HepG2 (cell line): ENCODE results near the gene ARHGEF38. TPM values are rescaled to one million over a fixed set of nuclear protein-coding genes. Genes with fewer than 3 reads are reported as not detected.

Experiments
- ATAC-seq: fragments of 200-7000 bp; cut with Tn5 transposase; 3 replicates; pipeline ENCODE4 v1.9.1; 2020; ENCODE audit warnings: mild to moderate bottlenecking, moderate library complexity
- BruUV-seq: library from RNA; stranded (reverse); fragments of 400-500 nt; replicated peaks from 2 replicates; lab custom pipeline; 2021; lab: Mats Ljungman, UMichigan
- CTCF ChIA-PET: fragments of 300-600 bp; formaldehyde crosslinking; extraction: SDS; loops from one replicate; lab custom pipeline; 2021; ENCODE audit warnings: low total read pairs, inconsistent platforms, low intra/inter-chr PET ratio; lab: Yijun Ruan, JAX
- POLR2A ChIA-PET: fragments of 350-600 bp; sonication (Branson Sonifier 250); formaldehyde crosslinking; loops from one replicate; lab custom pipeline; 2020; ENCODE audit warnings: antibody characterized with exemption, inconsistent platforms; lab: Yijun Ruan, JAX
- DNase-seq: peaks from one replicate; pipeline ENCODE4 v3.0.0-alpha.2; 2015; ENCODE audit warnings: low spot score
- FAIRE-seq: peaks from 3 replicates; lab custom pipeline; 2011; peaks lifted over from hg19 to GRCh38; lab: Jason Lieb, UNC
- H2AFZ ChIP-seq: one replicate; pipeline ENCODE4 v1.6.1; 2011; ENCODE audit warnings: low read length, inconsistent platforms
- H3K27ac ChIP-seq: fragments of 300-600 bp; 3 replicates; pipeline ENCODE4 v1.8.0; 2011; ENCODE audit warnings: mixed run types, mild to moderate bottlenecking, mixed read lengths, low read length, inconsistent platforms; ENCODE audit not compliant: insufficient read depth; ENCODE audit errors: extremely low read length
- H3K27me3 ChIP-seq, 2 experiments: fragments of 200-600 bp in 1 of 2; 2 replicates in 1 of 2; 3 replicates in 1 of 2; pipeline versions ENCODE4 v1.6.0 to v1.8.0; 2011; ENCODE audit warnings: low read length in 2 of 2, mild to moderate bottlenecking in 2 of 2, moderate library complexity in 2 of 2, inconsistent platforms in 1 of 2; ENCODE audit not compliant: insufficient read depth in 2 of 2, control insufficient read depth in 1 of 2
- H3K36me3 ChIP-seq, 2 experiments: fragments of 200-600 bp in 1 of 2; replicated peaks in 1 of 2; 2 replicates in 1 of 2; 3 replicates in 1 of 2; pipeline versions ENCODE4 v1.5.1 to v1.8.0; 2011; ENCODE audit warnings: low read length in 2 of 2, inconsistent platforms in 1 of 2; ENCODE audit not compliant: insufficient read depth in 2 of 2, control insufficient read depth in 1 of 2
- H3K4me1 ChIP-seq: 2 replicates; pipeline ENCODE4 v1.5.1; 2012; ENCODE audit warnings: low read length, inconsistent platforms; ENCODE audit not compliant: insufficient read depth
- H3K4me2 ChIP-seq: 2 replicates; pipeline ENCODE4 v1.6.0; 2011; ENCODE audit warnings: low read depth, low read length, inconsistent platforms
- H3K4me3 ChIP-seq, 3 experiments: fragments of 200-600 bp in 1 of 3; sonication (generic), shearing (Covaris generic) in 1 of 3; replicated peaks in 1 of 3; 2 replicates each; pipeline ENCODE4 v1.5.1; 2011 to 2016; ENCODE audit warnings: low read length in 3 of 3, inconsistent platforms in 2 of 3, low read depth in 2 of 3, mild to moderate bottlenecking in 2 of 3, control low read depth in 1 of 3, mixed read lengths in 1 of 3; ENCODE audit not compliant: insufficient read depth in 1 of 3
- H3K79me2 ChIP-seq: one replicate; pipeline ENCODE4 v1.6.1; 2011; ENCODE audit warnings: low read length, inconsistent platforms; ENCODE audit not compliant: insufficient read depth
- H3K9ac ChIP-seq: 2 replicates; pipeline ENCODE4 v1.6.0; 2011; ENCODE audit warnings: mild to moderate bottlenecking, low read depth, low read length, inconsistent platforms; ENCODE audit not compliant: insufficient read depth
- H3K9me3 ChIP-seq: 2 replicates; pipeline ENCODE4 v1.5.1; 2012; ENCODE audit warnings: mild to moderate bottlenecking, low read length
- H4K20me1 ChIP-seq: 2 replicates; pipeline ENCODE4 v1.6.0; 2011; ENCODE audit warnings: inconsistent platforms, mild to moderate bottlenecking, low read length, moderate library complexity; ENCODE audit not compliant: insufficient read depth
- ADNP ChIP-seq: sonication (generic); formaldehyde crosslinking; IDR thresholded peaks from 2 replicates; pipeline ENCODE4 v1.4.0; 2020; ENCODE audit warnings: missing genetic modification reagents
- BCL6 ChIP-seq: IDR thresholded peaks from 2 replicates; pipeline ENCODE4 v1.6.1; 2016; ENCODE audit warnings: missing genetic modification reagents, missing compliant biosample characterization
- FOXP1 ChIP-seq, 2 experiments: fragments of 450-650 bp in 1 of 2; IDR thresholded peaks; 2 replicates each; pipeline ENCODE4 v1.6.1; 2017 to 2018; ENCODE audit warnings: antibody characterized with exemption in 1 of 2
- IRF2 ChIP-seq: IDR thresholded peaks from 2 replicates; pipeline ENCODE4 v1.6.1; 2018; ENCODE audit warnings: missing genetic modification reagents, missing compliant biosample characterization
- NRL ChIP-seq: sonication (generic); formaldehyde crosslinking; IDR thresholded peaks from 2 replicates; pipeline ENCODE4 v1.5.0; 2020; ENCODE audit warnings: missing genetic modification reagents, mild to moderate bottlenecking, moderate library complexity, borderline replicate concordance
- SNRNP70 ChIP-seq: fragments of 200-400 bp; formaldehyde crosslinking; IDR thresholded peaks from 2 replicates; pipeline ENCODE4 v1.6.1; 2017; ENCODE audit warnings: mild to moderate bottlenecking, low read depth, low read length, moderate library complexity
- ZBTB21 ChIP-seq: sonication (generic); formaldehyde crosslinking; IDR thresholded peaks from 2 replicates; pipeline ENCODE4 v1.4.0; 2020; ENCODE audit warnings: missing genetic modification reagents
- ZHX1 ChIP-seq: sonication (generic); formaldehyde crosslinking; IDR thresholded peaks from 2 replicates; pipeline ENCODE4 v1.8.1; 2022; ENCODE audit warnings: low read depth, mild to moderate bottlenecking, missing genetic modification reagents
- ZNF441 ChIP-seq: sonication (generic); formaldehyde crosslinking; IDR thresholded peaks from 2 replicates; pipeline ENCODE4 v1.7.0; 2021; ENCODE audit warnings: missing genetic modification reagents, borderline replicate concordance
- ZNF616 ChIP-seq: sonication (generic); formaldehyde crosslinking; IDR thresholded peaks from 2 replicates; pipeline ENCODE4 v1.5.0; 2020; ENCODE audit warnings: low read depth, mild to moderate bottlenecking, missing genetic modification reagents
- ZNF629 ChIP-seq: sonication (generic); formaldehyde crosslinking; conservative IDR thresholded peaks from 2 replicates; pipeline ENCODE4 v1.5.0; 2020; ENCODE audit warnings: missing genetic modification reagents
- ZNF7 ChIP-seq: IDR thresholded peaks from 2 replicates; pipeline ENCODE4 v1.6.1; 2016; ENCODE audit warnings: missing biosample characterization, missing genetic modification reagents
- WGBS: methylation state at CpG from one replicate; pipeline ENCODE4 v1.1.6; 2017; ENCODE audit warnings: low lambda C conversion rate; 5-methylcytosine and 5-hydroxymethylcytosine counted together
- in situ Hi-C: cut with HindIII; loops from 2 replicates; pipeline ENCODE4 v1.10.0; 2017; ENCODE audit warnings: low pct_unique_long_range_greater_than_20kb; ENCODE audit not compliant: extremely low pct_ligation_motif_present
- intact Hi-C: fragments of 100-400 bp; cut with micrococcal nuclease; formaldehyde crosslinking; loops from one replicate; pipeline ENCODE4 v1.10.0; 2022; ENCODE audit not compliant: unreplicated experiment
- polyA plus RNA-seq, 8 experiments: library from polyadenylated mRNA; depleted of rRNA in 3 of 8; stranded (reverse) in 7 of 8; unstranded in 1 of 8; fragments of >200 nt; fragmentation: Illumina TruSeq in 4 of 8; extraction: Trizol in 4 of 8; gene quantifications; 2 replicates each; pipeline versions ENCODE4 v1.2.1 to v1.2.3, GENCODE V29; 2011 to 2016; ENCODE audit warnings: low read depth in 4 of 8, missing spikeins in 1 of 8, mixed read lengths in 1 of 8; ENCODE audit not compliant: insufficient read depth in 1 of 8
- total RNA-seq, 5 experiments: library from RNA; depleted of rRNA; stranded (reverse); fragments of >200 nt; fragmentation: Illumina TruSeq; extraction: Trizol; gene quantifications; 2 replicates each; pipeline ENCODE4 v1.2.3, GENCODE V29; 2016; ENCODE audit warnings: low read depth in 1 of 5
- TF ChIP-seq, protein P1 (sequence below): sonication (generic); formaldehyde crosslinking; IDR thresholded peaks from 2 replicates; pipeline ENCODE4 v1.5.1; 2020; ENCODE audit warnings: mild to moderate bottlenecking, missing genetic modification reagents, moderate library complexity
- TF ChIP-seq, protein P2 (sequence below), 2 experiments: sonication (generic) in 1 of 2; formaldehyde crosslinking in 1 of 2; IDR thresholded peaks; 2 replicates each; pipeline versions ENCODE4 v1.4.0 to v1.6.1; 2018 to 2020; ENCODE audit warnings: missing genetic modification reagents in 2 of 2, borderline replicate concordance in 1 of 2, low read depth in 1 of 2, mild to moderate bottlenecking in 1 of 2, missing biosample characterization in 1 of 2
- TF ChIP-seq, protein P3 (sequence below): sonication (generic); formaldehyde crosslinking; conservative IDR thresholded peaks from 2 replicates; pipeline ENCODE4 v1.8.1; 2023; ENCODE audit warnings: missing genetic modification reagents

Gene ARHGEF38
- total and polyA plus RNA-seq, 2 of the 13 experiments (the other 11 are each of a cell fraction or from before 2014, with no cell fraction given), result not detected

- H4K20me1 ChIP-seq, result no peaks in the 10 kb centered on the region
- H3K9me3 ChIP-seq, result no peaks in the 10 kb centered on the region
- 5% methylated on average over 1 of the region's 1 CpG for WGBS
- no peak overlapping the region for H3K4me3 ChIP-seq
- DNase-seq (no peak), ATAC-seq (no peak), FAIRE-seq (no peak)
- in situ Hi-C loops (no loop called here), intact Hi-C loops (no loop called here)
- CTCF ChIA-PET, result no interaction called here
- H3K27ac ChIP-seq, result no peak overlapping the region
- POLR2A ChIA-PET, result no interaction called here
- 0 out of 5 replicates have a peak, but pooled peaks cover 0 to 4% of the 10 kb centered on the region in 2 experiments for H3K27me3 ChIP-seq
- H3K4me2 ChIP-seq, result no peak overlapping the region
- H3K79me2 ChIP-seq, result no peaks in the 10 kb centered on the region
- H3K36me3 ChIP-seq, result no peaks in the 10 kb centered on the region
- no peaks in the 10 kb centered on the region for H3K4me1 ChIP-seq
- H3K9ac ChIP-seq, result no peak overlapping the region
- H2AFZ ChIP-seq, result no peak overlapping the region
- no TSS peak for BruUV-seq
- no peak for TF ChIP-seq IRF2 (CRISPR knock-in tag)
- TF ChIP-seq, protein P1, sequence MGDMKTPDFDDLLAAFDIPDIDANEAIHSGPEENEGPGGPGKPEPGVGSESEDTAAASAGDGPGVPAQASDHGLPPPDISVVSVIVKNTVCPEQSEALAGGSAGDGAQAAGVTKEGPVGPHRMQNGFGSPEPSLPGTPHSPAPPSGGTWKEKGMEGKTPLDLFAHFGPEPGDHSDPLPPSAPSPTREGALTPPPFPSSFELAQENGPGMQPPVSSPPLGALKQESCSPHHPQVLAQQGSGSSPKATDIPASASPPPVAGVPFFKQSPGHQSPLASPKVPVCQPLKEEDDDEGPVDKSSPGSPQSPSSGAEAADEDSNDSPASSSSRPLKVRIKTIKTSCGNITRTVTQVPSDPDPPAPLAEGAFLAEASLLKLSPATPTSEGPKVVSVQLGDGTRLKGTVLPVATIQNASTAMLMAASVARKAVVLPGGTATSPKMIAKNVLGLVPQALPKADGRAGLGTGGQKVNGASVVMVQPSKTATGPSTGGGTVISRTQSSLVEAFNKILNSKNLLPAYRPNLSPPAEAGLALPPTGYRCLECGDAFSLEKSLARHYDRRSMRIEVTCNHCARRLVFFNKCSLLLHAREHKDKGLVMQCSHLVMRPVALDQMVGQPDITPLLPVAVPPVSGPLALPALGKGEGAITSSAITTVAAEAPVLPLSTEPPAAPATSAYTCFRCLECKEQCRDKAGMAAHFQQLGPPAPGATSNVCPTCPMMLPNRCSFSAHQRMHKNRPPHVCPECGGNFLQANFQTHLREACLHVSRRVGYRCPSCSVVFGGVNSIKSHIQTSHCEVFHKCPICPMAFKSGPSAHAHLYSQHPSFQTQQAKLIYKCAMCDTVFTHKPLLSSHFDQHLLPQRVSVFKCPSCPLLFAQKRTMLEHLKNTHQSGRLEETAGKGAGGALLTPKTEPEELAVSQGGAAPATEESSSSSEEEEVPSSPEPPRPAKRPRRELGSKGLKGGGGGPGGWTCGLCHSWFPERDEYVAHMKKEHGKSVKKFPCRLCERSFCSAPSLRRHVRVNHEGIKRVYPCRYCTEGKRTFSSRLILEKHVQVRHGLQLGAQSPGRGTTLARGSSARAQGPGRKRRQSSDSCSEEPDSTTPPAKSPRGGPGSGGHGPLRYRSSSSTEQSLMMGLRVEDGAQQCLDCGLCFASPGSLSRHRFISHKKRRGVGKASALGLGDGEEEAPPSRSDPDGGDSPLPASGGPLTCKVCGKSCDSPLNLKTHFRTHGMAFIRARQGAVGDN (CRISPR knock-in tag), result no peak
- TF ChIP-seq ZHX1 (CRISPR knock-in tag), result no peak
- TF ChIP-seq BCL6 (CRISPR knock-in tag), result no peak
- no peak for TF ChIP-seq ZNF441
- TF ChIP-seq ZNF7, result no peak
- TF ChIP-seq, protein P2, sequence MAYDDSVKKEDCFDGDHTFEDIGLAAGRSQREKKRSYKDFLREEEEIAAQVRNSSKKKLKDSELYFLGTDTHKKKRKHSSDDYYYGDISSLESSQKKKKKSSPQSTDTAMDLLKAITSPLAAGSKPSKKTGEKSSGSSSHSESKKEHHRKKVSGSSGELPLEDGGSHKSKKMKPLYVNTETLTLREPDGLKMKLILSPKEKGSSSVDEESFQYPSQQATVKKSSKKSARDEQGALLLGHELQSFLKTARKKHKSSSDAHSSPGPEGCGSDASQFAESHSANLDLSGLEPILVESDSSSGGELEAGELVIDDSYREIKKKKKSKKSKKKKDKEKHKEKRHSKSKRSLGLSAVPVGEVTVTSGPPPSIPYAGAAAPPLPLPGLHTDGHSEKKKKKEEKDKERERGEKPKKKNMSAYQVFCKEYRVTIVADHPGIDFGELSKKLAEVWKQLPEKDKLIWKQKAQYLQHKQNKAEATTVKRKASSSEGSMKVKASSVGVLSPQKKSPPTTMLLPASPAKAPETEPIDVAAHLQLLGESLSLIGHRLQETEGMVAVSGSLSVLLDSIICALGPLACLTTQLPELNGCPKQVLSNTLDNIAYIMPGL (CRISPR knock-in tag; IDR thresholded peaks at IDR 0.05; ENCODE audit: borderline replicate concordance in 1 of 2, low read depth in 1 of 2), result no peak
- no peak for TF ChIP-seq SNRNP70
- TF ChIP-seq, protein P3, sequence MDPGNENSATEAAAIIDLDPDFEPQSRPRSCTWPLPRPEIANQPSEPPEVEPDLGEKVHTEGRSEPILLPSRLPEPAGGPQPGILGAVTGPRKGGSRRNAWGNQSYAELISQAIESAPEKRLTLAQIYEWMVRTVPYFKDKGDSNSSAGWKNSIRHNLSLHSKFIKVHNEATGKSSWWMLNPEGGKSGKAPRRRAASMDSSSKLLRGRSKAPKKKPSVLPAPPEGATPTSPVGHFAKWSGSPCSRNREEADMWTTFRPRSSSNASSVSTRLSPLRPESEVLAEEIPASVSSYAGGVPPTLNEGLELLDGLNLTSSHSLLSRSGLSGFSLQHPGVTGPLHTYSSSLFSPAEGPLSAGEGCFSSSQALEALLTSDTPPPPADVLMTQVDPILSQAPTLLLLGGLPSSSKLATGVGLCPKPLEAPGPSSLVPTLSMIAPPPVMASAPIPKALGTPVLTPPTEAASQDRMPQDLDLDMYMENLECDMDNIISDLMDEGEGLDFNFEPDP, result no peak
- no peak for TF ChIP-seq NRL (CRISPR knock-in tag)
- no peak for TF ChIP-seq ZNF616 (CRISPR knock-in tag)
- TF ChIP-seq ADNP (CRISPR knock-in tag), result no peak
- no peak for TF ChIP-seq ZBTB21 (CRISPR knock-in tag)
- no peak for TF ChIP-seq ZNF629 (CRISPR knock-in tag)
- TF ChIP-seq FOXP1 (IDR thresholded peaks at IDR 0.05), result no peak
- no peak for TF ChIP-seq FOXP1 (CRISPR knock-in tag; IDR thresholded peaks at IDR 0.05)
Observed at GRCh38 chr4:105625214-105625613, 72.8 kb downstream of the ARHGEF38 start.
